ENCODE results near the gene PCBD1.

GRCh38 chr10:70834021-70834420, 54.3 kb downstream of the PCBD1 start:
- no peak for TF ChIP-seq CTCF (IDR thresholded peaks at IDR 0.05; ENCODE audit: low read depth, low read length)
- no peak for TF ChIP-seq EZH2phosphoT487 (IDR thresholded peaks at IDR 0.05; ENCODE audit: low read depth)
